AG04450 (cell line): ENCODE results near the gene ADAT3. TPM values are rescaled to one million over a fixed set of nuclear protein-coding genes. Genes with fewer than 3 reads are reported as not detected.

ENCODE experiments used
- CTCF ChIA-PET: fragments of 300-600, 350-600 bp; formaldehyde crosslinking; extraction: SDS; loops from one replicate; lab custom pipeline; 2022; ENCODE audit warnings: antibody characterized with exemption, inconsistent platforms; lab: Charles Lee
- POLR2A ChIA-PET: fragments of 350-600 bp; formaldehyde crosslinking; extraction: SDS; loops from one replicate; lab custom pipeline; 2021; ENCODE audit warnings: antibody characterized with exemption, inconsistent platforms; lab: Yijun Ruan, JAX
- DNase-seq: peaks from one replicate; pipeline ENCODE4 v3.0.0-alpha.2; 2011; ENCODE audit warnings: low read depth, low spot score
- H3K27ac ChIP-seq: one replicate; pipeline ENCODE4 v1.5.1; 2012; ENCODE audit warnings: low read depth, low read length, control low read depth
- H3K27me3 ChIP-seq: one replicate; pipeline ENCODE4 v1.6.0; 2012; ENCODE audit warnings: low read length; ENCODE audit not compliant: control insufficient read depth, insufficient read depth
- H3K4me3 ChIP-seq: 2 replicates; pipeline ENCODE4 v1.5.1; 2011; ENCODE audit warnings: mild to moderate bottlenecking, low read depth, low read length, control low read depth
- H3K9me3 ChIP-seq: 2 replicates; pipeline ENCODE4 v1.5.1; 2012; ENCODE audit warnings: low read length; ENCODE audit not compliant: control insufficient read depth, insufficient read depth
- polyA plus RNA-seq: library from polyadenylated mRNA; depleted of rRNA; stranded (reverse); fragments of >200 nt; gene quantifications from 2 replicates; pipeline ENCODE4 v1.2.3, GENCODE V29; 2011
- TF ChIP-seq, protein P1 (sequence below): IDR thresholded peaks from 2 replicates; pipeline ENCODE4 v1.5.1; 2011; ENCODE audit warnings: low read depth, low read length, control low read depth, inconsistent platforms

Gene ADAT3
- polyA plus RNA-seq, 1 experiment: 0.35 TPM

- no peak for DNase-seq
- Histone ChIP-seq H3K4me3 (no peak overlapping the region), H3K9me3 (peaks cover 7% of the 10 kb centered on the region; the same call in 1 of the 2 replicates), H3K27me3 (no peaks in the 10 kb centered on the region), H3K27ac (no peak overlapping the region)
- TF ChIP-seq, protein P1, sequence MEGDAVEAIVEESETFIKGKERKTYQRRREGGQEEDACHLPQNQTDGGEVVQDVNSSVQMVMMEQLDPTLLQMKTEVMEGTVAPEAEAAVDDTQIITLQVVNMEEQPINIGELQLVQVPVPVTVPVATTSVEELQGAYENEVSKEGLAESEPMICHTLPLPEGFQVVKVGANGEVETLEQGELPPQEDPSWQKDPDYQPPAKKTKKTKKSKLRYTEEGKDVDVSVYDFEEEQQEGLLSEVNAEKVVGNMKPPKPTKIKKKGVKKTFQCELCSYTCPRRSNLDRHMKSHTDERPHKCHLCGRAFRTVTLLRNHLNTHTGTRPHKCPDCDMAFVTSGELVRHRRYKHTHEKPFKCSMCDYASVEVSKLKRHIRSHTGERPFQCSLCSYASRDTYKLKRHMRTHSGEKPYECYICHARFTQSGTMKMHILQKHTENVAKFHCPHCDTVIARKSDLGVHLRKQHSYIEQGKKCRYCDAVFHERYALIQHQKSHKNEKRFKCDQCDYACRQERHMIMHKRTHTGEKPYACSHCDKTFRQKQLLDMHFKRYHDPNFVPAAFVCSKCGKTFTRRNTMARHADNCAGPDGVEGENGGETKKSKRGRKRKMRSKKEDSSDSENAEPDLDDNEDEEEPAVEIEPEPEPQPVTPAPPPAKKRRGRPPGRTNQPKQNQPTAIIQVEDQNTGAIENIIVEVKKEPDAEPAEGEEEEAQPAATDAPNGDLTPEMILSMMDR: no peak
- ChIA-PET CTCF (interaction anchor here (1.2 kb wide), 1 partner anchor 9 kb away, joined by 4 read pairs; no protein-coding TSS in a partner anchor), POLR2A (no interaction called here)
Observed at GRCh38 chr19:1921326-1921725, 16.1 kb downstream of the ADAT3 start.

- TF ChIP-seq, protein P1: no peak
- H3K9me3 ChIP-seq: peaks cover 7% of the 10 kb centered on the region; the same call in 1 of the 2 replicates
- H3K27ac ChIP-seq: no peak overlapping the region
- ChIA-PET CTCF (interaction anchor here (1.2 kb wide), 1 partner anchor 8 kb away, joined by 4 read pairs; no protein-coding TSS in a partner anchor), POLR2A (no interaction called here)
- H3K4me3 ChIP-seq: no peak overlapping the region
- no peaks in the 10 kb centered on the region for H3K27me3 ChIP-seq
- no peak for DNase-seq
Observed at GRCh38 chr19:1921825-1922224, 16.6 kb downstream of the ADAT3 start.

DNA sequence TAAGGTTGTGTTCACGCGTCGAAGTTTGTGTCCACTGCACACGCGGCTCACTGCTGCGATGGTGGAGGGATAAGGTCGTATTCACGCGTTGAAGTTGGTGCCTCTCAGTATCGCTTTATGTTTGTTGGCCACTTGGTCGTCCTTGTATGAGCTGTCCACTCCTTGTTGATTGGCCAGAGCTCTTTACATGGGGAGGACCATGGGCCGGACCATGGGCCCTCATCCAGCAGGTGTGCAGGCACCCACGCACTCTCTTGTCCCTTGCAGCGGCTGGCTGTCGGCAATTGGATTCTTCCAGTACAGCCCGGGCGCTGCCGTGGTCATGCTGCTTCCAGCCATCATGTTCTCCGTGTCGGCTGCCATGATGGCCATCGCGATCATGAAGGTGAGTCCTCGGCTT lies 17.6 kb downstream of the ADAT3 start:
- ChIA-PET POLR2A (no interaction called here), CTCF (no interaction called here)
- Histone ChIP-seq H3K27ac (no peak overlapping the region), H3K9me3 (peaks cover 7% of the 10 kb centered on the region; the same call in 1 of the 2 replicates), H3K4me3 (no peak overlapping the region), H3K27me3 (no peaks in the 10 kb centered on the region)
- TF ChIP-seq, protein P1: no peak
- DNase-seq: no peak

- ChIA-PET POLR2A (no interaction called here), CTCF (interaction anchor here (0.5 kb wide), 1 partner anchor 22 kb away, joined by 9 read pairs; no protein-coding TSS in a partner anchor)
- TF ChIP-seq, protein P1: no peak
- Histone ChIP-seq H3K4me3 (no peak overlapping the region), H3K9me3 (peaks cover 7% of the 10 kb centered on the region; the same call in 1 of the 2 replicates), H3K27me3 (no peaks in the 10 kb centered on the region), H3K27ac (no peak overlapping the region)
- no peak for DNase-seq
Observed at GRCh38 chr19:1923319-1923718, 18.1 kb downstream of the ADAT3 start.

- TF ChIP-seq, protein P1: no peak
- CTCF ChIA-PET: no interaction called here
- H3K27me3 ChIP-seq: no peaks in the 10 kb centered on the region
- DNase-seq: no peak
- no peak overlapping the region for H3K4me3 ChIP-seq
- H3K9me3 ChIP-seq: peaks cover 7% of the 10 kb centered on the region; the same call in 1 of the 2 replicates
- H3K27ac ChIP-seq: no peak overlapping the region
- POLR2A ChIA-PET: interaction anchor here (0.6 kb wide), 1 partner anchor 37 kb away, joined by 4 read pairs; no protein-coding TSS in a partner anchor
Observed at GRCh38 chr19:1924320-1924961, 19.2 kb downstream of the ADAT3 start.
